Mesenchymal stem cell (in vitro differentiated cells and primary cell): ENCODE measurements around the gene NELFB.

Source experiments
- DNase-seq: peaks from one replicate; pipeline ENCODE4 v3.0.0-alpha.2; 2013
- H2AFZ ChIP-seq: one replicate; pipeline ENCODE4 v1.6.1; 2013; ENCODE audit warnings: low read depth, mild to moderate bottlenecking, control low read depth, inconsistent platforms, low read length, moderate library complexity
- H2AK5ac ChIP-seq: 2 replicates; pipeline ENCODE4 v1.6.1; 2013; ENCODE audit warnings: low read length, moderate library complexity, mild to moderate bottlenecking, inconsistent platforms; ENCODE audit not compliant: severe bottlenecking
- H2BK120ac ChIP-seq: one replicate; pipeline ENCODE4 v1.6.1; 2013; ENCODE audit warnings: low read depth, mild to moderate bottlenecking, inconsistent platforms, low read length, moderate library complexity
- H2BK12ac ChIP-seq, 2 experiments: one replicate each; pipeline ENCODE4 v1.6.1; 2013; ENCODE audit warnings: inconsistent platforms in 2 of 2, low read length in 2 of 2, mild to moderate bottlenecking in 2 of 2, moderate library complexity in 2 of 2, control low read depth in 1 of 2
- H2BK15ac ChIP-seq: one replicate; pipeline ENCODE4 v1.6.1; 2013; ENCODE audit warnings: mild to moderate bottlenecking, low read depth, inconsistent platforms; ENCODE audit not compliant: poor library complexity, severe bottlenecking
- H2BK5ac ChIP-seq: 2 replicates; pipeline ENCODE4 v1.6.1; 2013; ENCODE audit warnings: low read depth, mild to moderate bottlenecking, low read length, control low read depth, inconsistent platforms; ENCODE audit not compliant: poor library complexity, severe bottlenecking
- H3K14ac ChIP-seq, 2 experiments: one replicate each; pipeline ENCODE4 v1.6.1; 2013; ENCODE audit warnings: inconsistent platforms in 2 of 2, low read length in 2 of 2, control low read depth in 1 of 2, mild to moderate bottlenecking in 1 of 2, moderate library complexity in 1 of 2
- H3K18ac ChIP-seq, 2 experiments: one replicate each; pipeline ENCODE4 v1.6.1; 2013; ENCODE audit warnings: inconsistent platforms in 2 of 2, low read length in 2 of 2, control low read depth in 1 of 2, low read depth in 1 of 2, mild to moderate bottlenecking in 1 of 2
- H3K23ac ChIP-seq, 2 experiments: one replicate each; pipeline ENCODE4 v1.6.1; 2013; ENCODE audit warnings: inconsistent platforms in 2 of 2, low read length in 2 of 2, mild to moderate bottlenecking in 2 of 2, moderate library complexity in 2 of 2, control low read depth in 1 of 2
- H3K27ac ChIP-seq: 2 replicates; pipeline ENCODE4 v1.5.1; 2013; ENCODE audit warnings: mild to moderate bottlenecking, moderate library complexity, low read length, control low read depth, inconsistent platforms; ENCODE audit not compliant: poor library complexity, severe bottlenecking
- H3K27me3 ChIP-seq, 2 experiments: 2 replicates each; pipeline versions ENCODE4 v1.6.1 to v1.7.0; 2013; ENCODE audit warnings: low read length in 2 of 2, mild to moderate bottlenecking in 2 of 2, moderate library complexity in 2 of 2, control low read depth in 1 of 2, inconsistent platforms in 1 of 2; ENCODE audit not compliant: control insufficient read depth in 1 of 2, insufficient read depth in 1 of 2
- H3K36me3 ChIP-seq, 2 experiments: 2 replicates each; pipeline versions ENCODE4 v1.6.1 to v1.7.0; 2013; ENCODE audit warnings: low read length in 2 of 2, control low read depth in 1 of 2, inconsistent platforms in 1 of 2, low read depth in 1 of 2, mild to moderate bottlenecking in 1 of 2; ENCODE audit not compliant: insufficient read depth in 2 of 2, control insufficient read depth in 1 of 2
- H3K4ac ChIP-seq, 2 experiments: one replicate each; pipeline ENCODE4 v1.6.1; 2013; ENCODE audit warnings: inconsistent platforms in 2 of 2, low read length in 2 of 2, mild to moderate bottlenecking in 2 of 2, moderate library complexity in 2 of 2, control low read depth in 1 of 2, low read depth in 1 of 2
- H3K4me1 ChIP-seq: 2 replicates; pipeline ENCODE4 v1.6.1; 2013; ENCODE audit warnings: low read depth, low read length, control low read depth; ENCODE audit not compliant: control insufficient read depth, insufficient read depth
- H3K4me2 ChIP-seq: 2 replicates; pipeline ENCODE4 v1.6.1; 2013; ENCODE audit warnings: low read length, mild to moderate bottlenecking, inconsistent platforms; ENCODE audit not compliant: poor library complexity, severe bottlenecking
- H3K4me3 ChIP-seq, 2 experiments: 2 replicates each; pipeline versions ENCODE4 v1.5.1 to v1.7.0; 2013; ENCODE audit warnings: low read length in 2 of 2, mild to moderate bottlenecking in 2 of 2, control low read depth in 1 of 2, low read depth in 1 of 2; ENCODE audit not compliant: insufficient read depth in 1 of 2
- H3K79me1 ChIP-seq: replicated peaks from 2 replicates; pipeline ENCODE4 v1.6.1; 2013; ENCODE audit warnings: mild to moderate bottlenecking, control low read depth, low read length, inconsistent platforms; ENCODE audit not compliant: poor library complexity, severe bottlenecking
- H3K9ac ChIP-seq: 2 replicates; pipeline ENCODE4 v1.7.0; 2013; ENCODE audit warnings: mild to moderate bottlenecking, low read length, moderate library complexity
- H3K9me3 ChIP-seq: 2 replicates; pipeline ENCODE4 v1.7.0; 2013; ENCODE audit warnings: mild to moderate bottlenecking, low read length; ENCODE audit not compliant: control insufficient read depth
- H4K8ac ChIP-seq: one replicate; pipeline ENCODE4 v1.6.1; 2013; ENCODE audit warnings: inconsistent platforms, mild to moderate bottlenecking, low read length, moderate library complexity
- H4K91ac ChIP-seq: one replicate; pipeline ENCODE4 v1.6.1; 2013; ENCODE audit warnings: mild to moderate bottlenecking, low read length, inconsistent platforms
- WGBS: methylation state at CpG from one replicate; pipeline ENCODE4 v1.1.7; 2013; ENCODE audit warnings: mixed read lengths; 5-methylcytosine and 5-hydroxymethylcytosine counted together

NELFB gene

GRCh38 chr9:137266162-137266527, 11.0 kb downstream of the NELFB start:
- no peak overlapping the region for H3K9ac ChIP-seq
- peaks cover 67 to 83% of the 10 kb centered on the region in 2 experiments for H3K36me3 ChIP-seq
- peaks cover 48% of the 10 kb centered on the region for H3K79me1 ChIP-seq
- H2AFZ ChIP-seq: no peak overlapping the region
- no peak overlapping the region for H3K18ac ChIP-seq
- peak overlapping the region; percentile 12 for H2BK15ac ChIP-seq
- peak overlapping the region; percentile 25 for H4K91ac ChIP-seq
- no peak overlapping the region for H2BK5ac ChIP-seq
- H3K14ac ChIP-seq: no peak overlapping the region
- peak overlapping the region in 1 of 2 experiments; percentile 73 for H2BK12ac ChIP-seq
- no peak overlapping the region for H3K4me2 ChIP-seq
- H3K27me3 ChIP-seq: no peaks in the 10 kb centered on the region
- DNase-seq: no peak
- peak overlapping the region; percentile 24 for H4K8ac ChIP-seq
- H3K4me3 ChIP-seq: no peak overlapping the region
- no peak overlapping the region for H3K27ac ChIP-seq
- no peak overlapping the region for H2AK5ac ChIP-seq
- H3K23ac ChIP-seq: no peak overlapping the region
- 97% methylated on average over 15 of the region's 15 CpGs for WGBS
- peaks cover 23% of the 10 kb centered on the region for H3K4me1 ChIP-seq
- H3K9me3 ChIP-seq: no peaks in the 10 kb centered on the region
- H3K4ac ChIP-seq: no peak overlapping the region
- H2BK120ac ChIP-seq: no peak overlapping the region

GRCh38 chr9:137266585-137267453, 11.7 kb downstream of the NELFB start:
- WGBS: 94% methylated on average over 32 of the region's 34 CpGs
- no peak overlapping the region for H3K27ac ChIP-seq
- peaks cover 45% of the 10 kb centered on the region for H3K79me1 ChIP-seq
- no peak overlapping the region for H2BK5ac ChIP-seq
- H3K9me3 ChIP-seq: no peaks in the 10 kb centered on the region
- peak overlapping the region; percentile 57 for H4K91ac ChIP-seq
- H2BK120ac ChIP-seq: peak overlapping the region; percentile 66
- no peak overlapping the region for H2AFZ ChIP-seq
- peak overlapping the region; percentile 46 for H4K8ac ChIP-seq
- H3K4me1 ChIP-seq: peaks cover 21% of the 10 kb centered on the region
- peaks cover 70 to 86% of the 10 kb centered on the region in 2 experiments for H3K36me3 ChIP-seq
- no peak overlapping the region for H2AK5ac ChIP-seq
- H3K27me3 ChIP-seq: no peaks in the 10 kb centered on the region
- H3K4ac ChIP-seq: peak overlapping the region in 1 of 2 experiments; percentile 37
- peak overlapping the region; percentile 9 to 37 for H3K18ac ChIP-seq
- H3K4me2 ChIP-seq: no peak overlapping the region
- no peak overlapping the region for H3K4me3 ChIP-seq
- peak overlapping the region in 1 of 2 experiments; percentile 47 for H3K14ac ChIP-seq
- no peak overlapping the region for H3K9ac ChIP-seq
- H2BK12ac ChIP-seq: peak overlapping the region; percentile 69 to 75
- H3K23ac ChIP-seq: no peak overlapping the region
- peak overlapping the region; percentile 12 for H2BK15ac ChIP-seq
- DNase-seq: no peak

- peaks cover 79 to 91% of the 10 kb centered on the region in 2 experiments for H3K36me3 ChIP-seq
- no peaks in the 10 kb centered on the region for H3K27me3 ChIP-seq
- peak overlapping the region; percentile 88 for H4K8ac ChIP-seq
- H4K91ac ChIP-seq: peak overlapping the region; percentile 79
- H3K9me3 ChIP-seq: no peaks in the 10 kb centered on the region
- no peak overlapping the region for H3K27ac ChIP-seq
- no peak overlapping the region for H3K9ac ChIP-seq
- DNase-seq: peak; percentile 79
- H3K23ac ChIP-seq: peak overlapping the region in 1 of 2 experiments; percentile 54
- no peak overlapping the region for H3K4me2 ChIP-seq
- no peak overlapping the region for H3K4me3 ChIP-seq
- H2BK15ac ChIP-seq: peak overlapping the region; percentile 30
- peak overlapping the region in 1 of 2 experiments; percentile 23 for H3K14ac ChIP-seq
- peak overlapping the region; percentile 23 to 94 for H3K18ac ChIP-seq
- peak overlapping the region; percentile 27 to 45 for H3K4ac ChIP-seq
- no peak overlapping the region for H2AK5ac ChIP-seq
- peaks cover 19% of the 10 kb centered on the region for H3K4me1 ChIP-seq
- peaks cover 49% of the 10 kb centered on the region for H3K79me1 ChIP-seq
- peak overlapping the region; percentile 65 to 95 for H2BK12ac ChIP-seq
- H2BK120ac ChIP-seq: peak overlapping the region; percentile 91
- no peak overlapping the region for H2AFZ ChIP-seq
- H2BK5ac ChIP-seq: no peak overlapping the region
- 59% methylated on average over 6 of the region's 6 CpGs for WGBS
Measured at GRCh38 chr9:137267933-137268355, 12.8 kb downstream of the NELFB start.

GRCh38 chr9:137268538-137269201, 13.5 kb downstream of the NELFB start:
- H3K9me3 ChIP-seq: no peaks in the 10 kb centered on the region
- peak overlapping the region; percentile 99 to 100 for H3K4ac ChIP-seq
- H2BK5ac ChIP-seq: no peak overlapping the region
- peak overlapping the region; percentile 70 for H2BK15ac ChIP-seq
- H2AK5ac ChIP-seq: no peak overlapping the region
- peaks cover 50% of the 10 kb centered on the region for H3K79me1 ChIP-seq
- peak overlapping the region; percentile 95 for H4K8ac ChIP-seq
- peak overlapping the region; percentile 91 for H2BK120ac ChIP-seq
- peak overlapping the region in 1 of 2 experiments; percentile 29 for H3K23ac ChIP-seq
- peak; percentile 91 for DNase-seq
- no peaks in the 10 kb centered on the region for H3K27me3 ChIP-seq
- H3K4me3 ChIP-seq: no peak overlapping the region
- H3K14ac ChIP-seq: peak overlapping the region in 1 of 2 experiments; percentile 95
- no peak overlapping the region for H3K9ac ChIP-seq
- peak overlapping the region; percentile 96 to 100 for H3K18ac ChIP-seq
- no peak overlapping the region for H3K27ac ChIP-seq
- no peak overlapping the region for H2AFZ ChIP-seq
- peak overlapping the region; percentile 99 for H2BK12ac ChIP-seq
- H3K36me3 ChIP-seq: peaks cover 81 to 92% of the 10 kb centered on the region in 2 experiments
- 65% methylated on average over 19 of the region's 19 CpGs for WGBS
- H4K91ac ChIP-seq: peak overlapping the region; percentile 99
- no peak overlapping the region for H3K4me2 ChIP-seq
- H3K4me1 ChIP-seq: peaks cover 22% of the 10 kb centered on the region
